Activated CD4-positive, alpha-beta T cell treated with anti-CD3 and anti-CD28 coated beads, Interleukin-2, Interleukin-4, amounts not matched to agents 100 ng/mL and 50 ng/mL, durations not matched to agents 16 hours and 8 hours (primary cell): Measurements from ENCODE around the gene SYCP3.

Experiments used
- DNase-seq: peaks from one replicate; pipeline ENCODE4 v3.0.0-alpha.2; 2020; ENCODE audit warnings: low spot score

The SYCP3 gene

DNA sequence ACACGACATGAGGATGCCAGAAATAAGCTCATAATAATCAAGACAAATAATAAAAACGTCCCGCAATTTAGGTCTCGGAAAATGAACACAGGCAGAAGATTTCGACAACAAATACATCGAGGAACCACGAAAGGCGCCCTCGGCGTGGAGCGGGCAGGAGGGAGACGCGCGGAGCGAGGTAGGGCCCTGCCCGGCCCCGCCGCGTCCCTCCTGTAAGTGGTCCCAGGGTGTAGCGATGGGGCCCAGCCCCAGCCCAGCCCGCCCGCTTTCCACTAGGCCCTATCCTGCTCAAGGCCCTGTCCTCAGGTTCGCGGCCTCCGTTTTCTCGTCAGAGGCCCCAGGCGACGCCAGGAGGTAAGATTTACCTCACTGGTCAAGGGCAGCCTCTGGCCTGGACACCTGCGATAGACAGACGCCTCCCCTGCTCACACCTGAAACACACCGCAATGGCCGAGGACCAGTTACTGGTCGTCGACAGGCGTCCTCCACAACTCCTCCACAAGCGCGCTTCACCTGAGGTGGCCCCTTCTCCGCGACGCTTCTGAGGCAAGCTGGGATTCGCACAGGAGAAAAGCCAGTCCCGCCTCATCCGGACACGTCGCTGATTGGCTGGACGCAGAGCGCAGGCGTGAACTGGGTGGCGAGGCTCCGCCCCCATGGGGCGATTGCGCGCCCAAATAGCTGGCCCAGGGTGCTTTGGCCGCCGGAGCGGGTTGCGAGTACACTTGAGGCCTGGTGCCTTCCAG lies at the start of gene SYCP3:
TSS of gene SYCP3 (minus strand) at position 543 of the 746 bp plus-strand sequence. CDS start 1,527 bp downstream, outside the sequence.
- DNase-seq: no peak

DNA sequence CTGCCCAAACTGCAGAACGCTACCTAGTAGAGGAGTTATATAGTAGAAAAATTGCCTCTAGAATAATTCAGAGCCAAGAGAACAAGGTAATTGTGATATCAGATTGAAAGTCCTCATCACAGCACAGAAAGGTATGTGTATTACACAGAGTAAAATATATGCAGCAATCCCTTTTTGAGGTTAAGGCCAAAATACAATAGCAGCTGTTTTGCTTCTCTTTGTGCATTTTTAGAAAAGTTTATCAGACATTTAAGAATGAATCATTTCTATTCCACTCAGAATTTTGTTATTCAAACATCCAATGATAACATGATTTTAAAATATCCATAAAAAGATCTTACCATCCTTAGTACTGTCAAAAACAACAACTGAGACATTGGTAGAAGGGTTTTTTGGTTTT lies 46.4 kb upstream of the SYCP3 start:
- no peak for DNase-seq

DNA sequence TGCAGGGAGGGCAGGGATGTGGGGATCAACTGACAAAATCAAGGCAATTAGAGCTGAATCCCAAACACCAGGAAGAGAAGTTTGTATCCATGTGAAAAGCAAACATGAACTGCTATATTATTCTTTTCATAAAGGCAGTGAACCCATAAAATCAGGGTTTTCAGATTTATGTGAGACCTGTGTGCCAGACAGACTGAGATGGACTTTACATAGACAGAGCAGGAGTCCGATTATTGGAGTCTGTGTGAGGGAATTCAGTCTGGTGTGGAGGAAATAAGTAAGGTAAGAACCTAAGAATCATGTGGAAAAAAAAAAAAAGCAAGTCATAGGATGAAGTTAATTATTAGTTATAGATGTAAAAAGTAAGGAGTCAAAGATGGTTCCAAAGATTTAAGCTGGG lies 45.1 kb upstream of the SYCP3 start:
- no peak for DNase-seq

DNA sequence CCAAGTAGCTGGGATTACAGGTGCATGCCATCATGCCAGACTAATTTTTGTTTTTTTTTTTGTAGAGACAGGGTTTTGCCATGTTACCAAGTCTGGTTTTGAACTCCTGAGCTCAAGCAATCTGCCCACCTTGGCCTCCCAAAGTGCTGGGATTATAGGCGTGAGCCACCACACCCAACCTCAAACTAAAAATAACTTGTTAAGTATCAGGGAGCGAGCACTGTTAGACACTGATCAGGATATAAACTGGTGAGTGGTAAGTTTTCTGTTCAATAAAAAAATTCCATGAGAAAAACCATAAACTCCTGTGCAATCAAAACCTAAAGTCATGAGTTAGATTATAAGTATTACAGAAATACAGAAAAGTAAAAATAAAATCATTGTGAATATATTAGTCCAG lies 44.6 kb upstream of the SYCP3 start:
- DNase-seq: no peak

DNA sequence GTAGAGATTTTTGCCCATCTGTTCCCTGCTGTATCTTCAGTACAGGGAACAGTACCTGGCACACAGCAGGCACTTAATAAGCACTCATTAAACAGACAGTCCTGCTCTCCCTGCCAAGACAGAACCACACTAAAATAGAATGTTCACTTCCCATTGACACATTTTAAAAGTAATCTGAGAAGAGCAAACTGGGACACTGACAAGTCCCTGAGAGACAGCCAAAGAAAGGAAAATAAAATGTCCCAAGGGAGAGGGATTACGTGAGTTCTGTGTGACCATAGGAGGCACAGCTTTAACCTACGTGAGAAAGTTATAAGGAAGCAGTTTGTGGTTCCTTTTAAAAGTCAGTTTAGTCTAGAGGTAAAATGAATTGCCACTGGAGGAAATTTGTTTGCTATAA lies 43.9 kb upstream of the SYCP3 start:
- no peak for DNase-seq

DNA sequence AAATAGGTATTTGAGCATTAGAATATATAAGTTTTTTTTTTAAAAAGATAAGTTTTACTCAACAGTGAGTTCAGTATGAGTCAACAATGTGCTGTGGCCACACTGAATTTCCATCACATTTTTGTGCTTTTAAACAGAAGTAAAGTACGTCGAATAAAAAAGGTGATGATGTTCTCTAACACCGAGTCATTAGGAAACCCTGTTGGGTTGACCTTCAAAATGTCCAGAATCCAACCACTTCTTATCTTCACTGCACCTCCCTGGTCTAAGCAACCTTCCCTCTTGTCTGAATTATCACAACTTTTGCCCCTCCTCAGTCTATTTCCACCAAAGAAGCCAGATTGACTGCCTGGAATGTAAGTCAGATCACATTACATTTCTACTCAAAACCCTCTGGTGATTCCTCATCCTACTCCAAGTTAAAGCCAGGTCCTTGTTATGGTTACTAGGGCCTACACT lies 43.0 kb upstream of the SYCP3 start:
- DNase-seq: peak; percentile 64

DNA sequence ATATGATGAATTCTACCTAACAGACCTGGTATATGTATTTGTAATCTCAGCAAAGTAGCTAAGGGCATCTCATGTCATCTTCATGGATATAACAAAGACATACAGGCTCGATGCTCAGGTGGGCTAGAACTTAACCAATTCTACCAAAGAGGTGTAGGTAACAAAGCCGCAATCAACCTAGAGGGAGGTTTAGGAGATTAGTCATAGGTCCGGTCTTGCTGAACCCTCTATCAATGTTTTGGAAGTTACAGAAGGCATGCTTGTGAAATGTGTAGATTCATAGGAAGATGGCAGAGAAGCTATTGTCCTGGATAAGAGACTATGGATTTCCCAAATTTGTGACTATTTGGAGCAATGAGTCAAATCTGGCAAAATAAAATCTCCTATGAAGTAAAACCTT lies 42.6 kb upstream of the SYCP3 start:
- peak; percentile 43 for DNase-seq

DNA sequence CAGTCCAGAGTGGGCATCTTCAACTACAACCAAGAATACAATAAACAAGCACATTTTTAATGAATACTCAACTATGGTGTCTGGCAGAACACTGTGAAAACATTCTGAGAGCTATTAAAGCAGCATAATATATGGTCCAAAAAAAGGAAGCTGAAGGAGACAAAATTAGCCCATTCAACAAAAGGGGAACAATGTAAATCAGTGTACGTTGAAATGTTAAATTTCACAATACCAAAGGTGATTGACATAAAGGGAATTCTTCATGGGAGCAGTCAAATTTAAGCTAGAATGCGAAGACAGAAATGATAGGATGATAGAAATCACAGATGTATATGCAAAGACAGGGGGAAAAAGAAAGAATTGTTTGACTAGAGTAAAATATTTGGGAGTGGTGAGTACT lies 41.3 kb upstream of the SYCP3 start:
- no peak for DNase-seq

DNA sequence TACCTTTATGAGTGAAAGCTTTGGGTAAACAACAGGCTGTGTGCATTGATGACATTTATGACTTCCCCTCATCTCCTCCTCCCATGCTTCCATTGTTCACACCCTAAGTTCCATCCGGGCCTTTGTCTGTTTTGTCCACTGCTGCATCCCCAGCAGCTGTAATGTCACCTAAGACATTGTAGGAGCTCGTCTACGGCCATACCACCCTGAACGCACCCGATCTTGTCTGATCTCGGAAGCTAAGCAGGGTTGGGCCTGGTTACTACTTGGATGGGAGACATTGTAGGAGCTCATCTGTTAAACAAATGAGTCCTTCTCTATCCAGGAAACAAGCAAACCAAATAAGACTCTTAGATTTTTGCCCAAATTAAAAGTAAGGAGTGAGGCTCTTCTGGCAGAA lies 40.4 kb upstream of the SYCP3 start:
- no peak for DNase-seq

DNA sequence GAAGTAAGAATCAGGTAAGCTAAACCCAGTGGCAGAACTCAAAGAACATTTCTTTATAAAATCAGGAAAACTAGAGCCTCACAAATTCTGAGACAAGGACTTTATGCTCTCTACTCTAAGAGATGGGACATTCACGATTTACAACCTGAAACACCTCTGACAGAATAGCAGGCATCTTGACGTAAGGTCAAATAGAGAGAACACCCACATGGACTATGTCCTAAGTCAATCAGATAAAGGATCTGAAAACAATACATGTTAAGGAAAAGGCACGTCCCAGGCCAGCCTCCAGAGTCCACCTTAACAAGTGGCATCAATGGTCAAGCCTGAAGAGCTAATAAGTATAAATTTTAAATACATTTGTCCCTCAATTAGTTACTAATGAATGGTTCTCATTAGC lies 39.9 kb upstream of the SYCP3 start:
- no peak for DNase-seq

DNA sequence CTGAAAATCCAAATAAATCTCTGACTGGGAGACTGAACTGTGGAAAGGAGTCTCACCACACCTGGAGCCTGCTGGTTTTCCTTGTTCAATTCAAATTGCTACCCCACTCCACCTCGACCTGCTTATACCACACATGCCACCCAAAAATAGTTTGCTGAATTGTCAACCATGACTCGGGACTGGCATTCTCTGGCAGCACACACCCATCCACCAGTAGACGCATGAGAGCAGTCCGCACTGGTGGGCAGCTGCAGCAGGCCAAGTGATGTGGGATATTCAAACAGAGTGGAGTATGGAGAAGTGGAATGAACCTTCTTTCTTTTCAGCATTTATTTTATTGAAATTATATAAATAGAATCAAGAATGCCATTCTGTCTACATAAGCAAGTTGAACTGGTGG lies 38.7 kb upstream of the SYCP3 start:
- DNase-seq: no peak

DNA sequence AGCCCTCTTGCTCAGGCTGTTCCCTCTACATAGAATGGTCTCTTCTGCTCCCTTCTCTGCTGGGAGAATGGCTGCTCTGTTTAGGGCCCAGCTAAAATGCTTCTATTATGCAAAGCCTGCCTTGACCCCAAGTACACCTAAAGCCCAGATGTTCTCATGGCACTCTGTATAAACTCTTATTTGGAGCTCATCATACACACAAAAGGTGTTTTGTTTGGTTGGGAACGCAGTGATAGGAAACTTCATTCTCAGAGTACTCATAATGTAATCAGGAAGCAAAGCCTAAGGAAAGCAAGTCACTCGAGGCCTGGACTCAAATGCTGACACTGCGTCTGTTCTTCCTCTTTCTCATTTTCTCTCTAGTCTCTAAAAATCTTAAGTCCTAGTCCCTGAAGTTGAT lies 38.2 kb upstream of the SYCP3 start:
- DNase-seq: no peak

DNA sequence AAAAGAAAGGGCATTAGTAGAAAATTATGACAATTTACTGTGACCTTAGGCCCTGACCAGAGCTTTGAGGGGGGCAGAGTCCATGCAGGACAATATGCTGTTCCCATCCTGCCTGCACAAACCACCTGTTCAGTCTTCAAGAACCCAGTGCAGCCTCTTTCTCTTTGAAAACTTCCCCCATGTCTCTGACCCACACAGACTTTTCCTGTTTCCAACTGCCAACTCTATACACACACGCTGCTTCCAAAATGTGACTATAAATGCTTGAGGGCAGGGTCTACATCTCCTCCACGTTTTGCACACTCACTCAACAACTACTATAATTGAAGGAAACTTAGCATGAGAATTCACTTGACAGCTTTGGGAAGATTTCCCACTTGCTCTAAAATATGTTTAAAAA lies 36.6 kb upstream of the SYCP3 start:
- no peak for DNase-seq

DNA sequence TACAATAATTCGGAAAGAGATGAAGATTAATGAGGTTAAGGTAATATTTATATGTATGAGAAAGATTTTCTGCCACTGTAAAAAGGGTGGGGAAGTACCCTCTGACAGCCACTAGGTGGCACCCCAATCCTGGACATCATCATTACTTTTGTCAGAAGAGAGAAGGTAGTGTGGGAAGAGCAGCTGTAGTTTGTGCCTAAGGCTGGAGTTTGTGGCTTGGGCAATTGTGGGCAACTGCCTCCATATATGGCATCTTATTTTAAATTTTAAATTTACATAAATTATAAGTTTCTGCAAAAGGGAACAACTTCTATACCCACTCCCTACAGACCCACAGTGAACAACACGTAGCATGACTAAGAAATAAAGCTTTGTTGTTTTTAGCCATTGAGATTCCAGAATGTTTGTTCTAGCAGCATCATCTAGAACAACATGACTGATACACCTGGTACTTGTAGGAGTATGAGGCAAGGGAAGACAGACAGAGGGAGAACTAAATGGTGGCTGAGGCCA lies 34.4 kb upstream of the SYCP3 start:
- DNase-seq: peak; percentile 77

DNA sequence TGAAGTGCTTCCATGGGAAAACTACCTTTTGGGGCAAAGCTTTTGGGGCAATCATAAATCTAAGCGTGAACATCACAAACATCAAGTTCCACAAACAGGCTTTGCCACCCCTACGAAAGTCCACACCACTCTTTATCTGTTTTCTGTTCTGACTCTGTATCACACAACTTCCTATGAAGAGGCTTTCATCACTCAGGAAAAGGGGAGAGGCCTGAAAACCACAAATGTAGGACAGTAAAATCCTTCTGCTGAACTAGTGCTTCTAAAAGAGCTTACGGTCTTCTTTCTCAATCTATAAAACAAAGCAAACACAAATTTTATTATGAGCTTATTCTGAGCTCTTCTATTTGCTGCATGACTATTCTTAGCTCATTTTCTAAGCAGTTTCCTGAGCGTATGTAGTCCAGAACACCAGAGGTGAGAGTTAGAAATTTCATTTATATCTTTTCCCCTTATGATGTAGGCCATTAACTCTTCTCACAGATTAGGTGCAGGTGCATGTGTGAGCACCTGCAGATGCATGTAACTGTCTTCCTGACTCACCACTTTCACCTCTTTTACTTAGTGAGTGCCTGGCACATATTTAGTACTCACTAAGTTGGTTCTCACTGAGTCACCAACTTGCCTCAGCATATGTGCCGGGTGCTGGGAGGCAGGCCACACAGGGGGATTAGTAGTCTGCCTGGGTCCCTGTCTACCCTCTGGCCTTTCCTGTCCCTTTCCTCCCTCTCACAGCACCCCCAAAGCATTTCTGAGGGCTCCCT lies 32.9 kb upstream of the SYCP3 start:
- peak; percentile 55 for DNase-seq

DNA sequence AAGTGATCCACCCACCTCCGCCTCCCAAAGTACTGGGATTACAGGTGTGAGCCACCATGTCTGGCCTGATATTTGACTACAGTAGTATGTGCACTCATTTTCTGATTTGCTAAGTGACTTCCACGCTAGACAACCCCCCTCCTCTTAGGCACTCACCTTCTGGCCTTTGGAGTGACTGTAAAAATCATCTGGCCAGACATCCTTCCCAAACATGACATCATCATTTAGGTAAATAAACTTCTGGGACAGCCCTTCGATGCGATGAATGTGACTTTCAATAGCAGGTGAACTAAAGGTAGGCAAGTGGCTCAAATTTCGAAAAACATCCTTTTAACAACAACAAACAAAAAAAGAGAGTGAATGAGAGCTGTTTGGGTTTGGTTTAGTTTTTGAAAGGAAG lies 30.6 kb upstream of the SYCP3 start:
- no peak for DNase-seq

DNA sequence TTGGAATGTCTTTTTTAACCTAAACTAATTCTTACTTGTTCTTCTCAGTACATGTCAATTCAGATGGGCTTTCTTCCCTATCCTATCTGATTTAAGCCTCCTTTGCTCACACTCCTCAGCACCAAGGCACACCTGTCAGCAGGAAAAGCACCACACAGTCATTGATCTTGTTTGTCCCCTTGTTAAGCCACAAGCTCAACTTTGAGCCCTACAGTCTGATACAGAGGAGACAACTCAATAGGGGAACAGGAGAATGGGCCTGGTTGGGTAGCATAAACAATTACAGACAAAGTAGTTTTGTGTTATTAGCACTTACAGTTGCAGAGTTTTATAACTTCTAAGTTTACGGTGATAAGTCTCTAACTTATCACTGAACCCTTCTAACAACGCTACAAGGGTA lies 29.5 kb upstream of the SYCP3 start:
- no peak for DNase-seq

DNA sequence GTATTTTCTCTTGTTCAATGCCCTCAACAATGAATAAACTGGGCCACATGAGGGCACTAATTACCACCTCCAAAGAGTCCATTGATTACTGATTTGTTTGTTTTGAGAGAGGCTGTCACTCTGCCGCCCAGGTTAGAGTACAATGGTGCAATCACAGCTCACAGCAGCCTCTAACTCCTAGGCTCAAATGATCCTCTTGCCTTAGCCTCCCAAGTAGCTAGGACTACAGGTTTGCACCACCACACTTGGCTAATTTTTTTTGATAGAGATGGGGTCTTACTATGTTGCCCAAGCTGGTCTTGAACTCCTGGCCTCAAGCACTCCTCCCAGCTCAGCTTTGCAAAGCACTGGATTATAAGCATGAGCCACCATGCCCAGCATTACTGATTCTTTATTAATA lies 28.3 kb upstream of the SYCP3 start:
- DNase-seq: no peak

DNA sequence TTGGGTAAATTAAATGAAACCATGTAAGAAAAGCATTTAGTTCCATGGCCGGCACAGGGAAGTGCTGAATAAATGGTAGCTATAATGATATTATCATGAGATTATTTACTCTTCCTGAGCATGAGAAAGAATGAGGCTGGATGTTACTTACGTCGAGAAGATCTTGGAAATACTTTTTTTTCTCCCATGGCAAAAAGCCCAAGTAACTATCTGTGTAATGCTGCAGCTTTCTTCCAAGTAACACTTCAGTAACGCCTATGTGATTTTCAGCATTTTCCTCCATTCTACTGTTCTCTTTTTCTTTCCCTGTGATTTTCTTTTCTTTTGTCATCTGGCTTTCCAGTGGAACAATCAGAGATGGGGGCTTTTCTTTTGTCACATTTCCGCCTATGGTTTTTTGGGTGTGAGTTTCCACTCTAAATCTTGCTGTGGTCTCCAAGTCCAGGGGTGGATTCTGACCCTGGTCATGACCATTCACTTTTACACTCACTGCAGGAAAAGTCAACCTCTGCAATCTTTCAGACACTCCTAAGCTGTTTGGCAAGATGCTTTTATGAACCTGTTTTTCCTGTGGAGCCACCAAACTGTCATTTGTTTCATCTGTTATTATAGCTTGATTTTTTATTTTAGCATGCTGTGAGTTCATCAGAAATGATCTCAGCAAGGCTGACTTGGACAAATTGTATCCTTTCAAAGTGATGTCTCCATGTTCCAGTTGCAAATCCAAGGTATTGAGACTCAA lies 25.0 kb upstream of the SYCP3 start:
- DNase-seq: no peak

DNA sequence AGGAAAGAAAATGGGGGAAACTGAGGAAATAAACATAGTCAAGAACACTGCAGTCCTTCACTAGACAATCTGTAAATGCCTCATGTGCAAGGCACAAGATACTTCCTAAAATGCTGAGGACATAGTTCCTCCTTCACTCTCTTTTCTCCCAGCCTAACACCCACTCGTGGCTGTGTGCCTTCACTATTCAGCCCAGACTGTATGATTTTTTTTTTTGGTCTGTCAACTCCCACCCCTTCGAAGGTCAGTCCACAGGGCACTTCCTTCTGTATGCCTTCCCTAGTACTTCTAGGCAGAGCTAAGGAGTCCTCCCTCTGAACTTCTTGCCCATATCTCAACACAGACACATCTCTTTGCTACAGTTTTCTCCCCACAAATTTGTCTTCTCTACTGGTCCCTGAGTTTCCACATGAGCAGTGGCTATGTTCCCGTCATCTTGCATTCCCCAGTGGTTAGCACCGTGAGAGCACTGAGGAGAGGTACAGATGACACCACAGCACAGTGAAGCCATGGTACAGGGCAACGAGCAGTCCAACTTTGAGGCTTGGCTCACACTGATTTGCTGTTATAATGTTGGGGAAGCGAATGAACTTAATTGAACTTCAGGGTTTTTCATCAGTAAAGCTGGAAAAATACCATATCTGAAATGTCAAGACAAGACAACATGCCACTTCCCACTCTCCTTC lies 24.1 kb upstream of the SYCP3 start:
- no peak for DNase-seq

DNA sequence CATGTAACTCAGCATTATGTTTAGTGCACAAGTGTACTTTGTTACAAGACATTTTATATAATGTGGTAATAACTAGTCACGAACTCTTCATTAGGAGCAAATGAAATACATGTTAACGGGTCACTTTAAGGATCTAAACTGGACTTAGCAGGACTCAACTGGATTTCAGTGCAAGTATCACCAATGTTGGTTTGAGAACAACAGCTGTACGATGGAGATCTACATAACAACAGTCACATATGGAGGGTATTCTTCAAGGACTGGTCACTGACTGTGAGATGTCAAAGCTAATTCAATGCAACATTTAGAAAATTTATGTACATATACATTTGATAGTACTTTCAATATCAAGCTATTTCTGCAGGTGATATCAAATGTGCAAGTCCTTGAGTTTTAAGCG lies 22.5 kb upstream of the SYCP3 start:
- no peak for DNase-seq

DNA sequence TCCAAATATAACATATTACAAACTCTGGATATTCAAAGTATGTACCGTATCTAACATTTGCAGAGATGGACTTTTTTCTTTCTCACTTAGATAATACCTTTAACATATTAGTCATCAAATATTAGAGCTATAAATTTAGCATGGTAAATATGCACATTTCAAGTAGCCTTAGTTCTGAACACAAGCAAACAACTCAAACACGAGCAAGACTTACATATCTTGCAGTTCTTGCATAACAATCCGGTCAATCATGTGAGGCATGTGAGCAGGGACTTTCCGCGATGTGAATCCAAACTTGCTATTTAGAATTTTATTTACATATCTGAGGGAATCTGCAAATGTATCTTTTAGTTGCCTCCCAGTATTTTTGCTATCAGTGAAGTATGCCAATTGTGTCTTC lies 22.1 kb upstream of the SYCP3 start:
- DNase-seq: no peak
